ENCODE measurements around the gene MYCT1. TPM values are rescaled to one million over a fixed set of nuclear protein-coding genes. Genes with fewer than 3 reads are reported as not detected.

MYCT1 gene
- total RNA-seq, 3 donors from 2014 or later = 6.6 to 16.4 (median 12.5) TPM

GRCh38 chr6:152720974-152721373 is 23.3 kb downstream of the MYCT1 start:
- TF ChIP-seq POLR2A (IDR thresholded peaks at IDR 0.05) = no peak
- TF ChIP-seq CTCF (IDR thresholded peaks at IDR 0.05) = no peak
- TF ChIP-seq POLR2AphosphoS5 (IDR thresholded peaks at IDR 0.05) = no peak
- no peaks in the 10 kb centered on the region for H3K36me3 ChIP-seq
- DNase-seq (ENCODE audit: low spot score in 2 of 2) = no peak
- no peak overlapping the region for H3K4me3 ChIP-seq
- no peak overlapping the region for H3K27ac ChIP-seq
- no peaks in the 10 kb centered on the region for H3K4me1 ChIP-seq
- intact Hi-C loops (cut with DNase I; ENCODE audit: low total_unique reads) = loop anchor here (5.0 kb wide), 1 partner anchor 984 kb away; no protein-coding TSS in a partner anchor
- H3K27me3 ChIP-seq = no peaks in the 10 kb centered on the region
- H3K9me3 ChIP-seq = no peaks in the 10 kb centered on the region

GRCh38 chr6:152721956-152722355 is 24.3 kb downstream of the MYCT1 start:
- Histone ChIP-seq H3K36me3 (no peaks in the 10 kb centered on the region), H3K27me3 (no peaks in the 10 kb centered on the region), H3K9me3 (no peaks in the 10 kb centered on the region), H3K27ac (no peak overlapping the region), H3K4me3 (no peak overlapping the region), H3K4me1 (no peaks in the 10 kb centered on the region)
- no peak for DNase-seq (ENCODE audit: low spot score in 2 of 2)
- intact Hi-C loops (cut with DNase I; ENCODE audit: low total_unique reads) = loop anchor here (5.0 kb wide), 1 partner anchor 985 kb away; no protein-coding TSS in a partner anchor
- TF ChIP-seq CTCF (IDR thresholded peaks at IDR 0.05) (no peak), POLR2A (IDR thresholded peaks at IDR 0.05) (no peak), POLR2AphosphoS5 (IDR thresholded peaks at IDR 0.05) (no peak)

- no peak overlapping the region for H3K27ac ChIP-seq
- no peaks in the 10 kb centered on the region for H3K9me3 ChIP-seq
- DNase-seq (ENCODE audit: low spot score in 2 of 2) = no peak
- intact Hi-C loops (cut with DNase I; ENCODE audit: low total_unique reads) = loop anchor here (5.0 kb wide), 1 partner anchor 986 kb away; no protein-coding TSS in a partner anchor
- H3K4me1 ChIP-seq = no peaks in the 10 kb centered on the region
- TF ChIP-seq POLR2AphosphoS5 (IDR thresholded peaks at IDR 0.05) (no peak), POLR2A (IDR thresholded peaks at IDR 0.05) (no peak), CTCF (IDR thresholded peaks at IDR 0.05) (no peak)
- H3K27me3 ChIP-seq = no peaks in the 10 kb centered on the region
- no peaks in the 10 kb centered on the region for H3K36me3 ChIP-seq
- no peak overlapping the region for H3K4me3 ChIP-seq
Measured at GRCh38 chr6:152723398-152723797, 25.7 kb downstream of the MYCT1 start.

- Histone ChIP-seq H3K27me3 (no peaks in the 10 kb centered on the region), H3K9me3 (no peaks in the 10 kb centered on the region), H3K27ac (no peak overlapping the region), H3K4me3 (no peak overlapping the region), H3K36me3 (no peaks in the 10 kb centered on the region), H3K4me1 (no peaks in the 10 kb centered on the region)
- no peak for DNase-seq (ENCODE audit: low spot score in 2 of 2)
- TF ChIP-seq CTCF (IDR thresholded peaks at IDR 0.05) (no peak), POLR2A (IDR thresholded peaks at IDR 0.05) (no peak), POLR2AphosphoS5 (IDR thresholded peaks at IDR 0.05) (no peak)
- intact Hi-C loops (cut with DNase I; ENCODE audit: low total_unique reads) = no loop called here
Measured at GRCh38 chr6:152726313-152726712, 28.6 kb downstream of the MYCT1 start.

- H3K4me3 ChIP-seq = no peak overlapping the region
- intact Hi-C loops (cut with DNase I; ENCODE audit: low total_unique reads) = no loop called here
- TF ChIP-seq POLR2A (IDR thresholded peaks at IDR 0.05) = no peak
- TF ChIP-seq CTCF (IDR thresholded peaks at IDR 0.05) = no peak
- no peak for TF ChIP-seq POLR2AphosphoS5 (IDR thresholded peaks at IDR 0.05)
- H3K27me3 ChIP-seq = no peaks in the 10 kb centered on the region
- no peak for DNase-seq (ENCODE audit: low spot score in 2 of 2)
- no peaks in the 10 kb centered on the region for H3K36me3 ChIP-seq
- H3K4me1 ChIP-seq = no peaks in the 10 kb centered on the region
- H3K9me3 ChIP-seq = peaks cover 0 to under 1% of the 10 kb centered on the region in 2 donors
- H3K27ac ChIP-seq = no peak overlapping the region
Measured at GRCh38 chr6:152727507-152727906, 29.8 kb downstream of the MYCT1 start.

Measured in breast epithelium (tissue), 4 donors.